ENCODE data around the gene HCRT. TPM values are rescaled to one million over a fixed set of nuclear protein-coding genes. Genes with fewer than 3 reads are reported as not detected.
A peak's percentile ranks its signal among the peaks of the same experiment; 100 is the strongest.
"Not testable (repeated sequence)": the region's sequence is repeated elsewhere in the genome, so short reads cannot be mapped to it uniquely, and the experiment has no call there.

HCRT gene
- total RNA-seq = not detected
- polyA plus RNA-seq = not detected
- 0 to 0.39 (median 0) reads per million in 6 experiments for total RNA-seq

DNA sequence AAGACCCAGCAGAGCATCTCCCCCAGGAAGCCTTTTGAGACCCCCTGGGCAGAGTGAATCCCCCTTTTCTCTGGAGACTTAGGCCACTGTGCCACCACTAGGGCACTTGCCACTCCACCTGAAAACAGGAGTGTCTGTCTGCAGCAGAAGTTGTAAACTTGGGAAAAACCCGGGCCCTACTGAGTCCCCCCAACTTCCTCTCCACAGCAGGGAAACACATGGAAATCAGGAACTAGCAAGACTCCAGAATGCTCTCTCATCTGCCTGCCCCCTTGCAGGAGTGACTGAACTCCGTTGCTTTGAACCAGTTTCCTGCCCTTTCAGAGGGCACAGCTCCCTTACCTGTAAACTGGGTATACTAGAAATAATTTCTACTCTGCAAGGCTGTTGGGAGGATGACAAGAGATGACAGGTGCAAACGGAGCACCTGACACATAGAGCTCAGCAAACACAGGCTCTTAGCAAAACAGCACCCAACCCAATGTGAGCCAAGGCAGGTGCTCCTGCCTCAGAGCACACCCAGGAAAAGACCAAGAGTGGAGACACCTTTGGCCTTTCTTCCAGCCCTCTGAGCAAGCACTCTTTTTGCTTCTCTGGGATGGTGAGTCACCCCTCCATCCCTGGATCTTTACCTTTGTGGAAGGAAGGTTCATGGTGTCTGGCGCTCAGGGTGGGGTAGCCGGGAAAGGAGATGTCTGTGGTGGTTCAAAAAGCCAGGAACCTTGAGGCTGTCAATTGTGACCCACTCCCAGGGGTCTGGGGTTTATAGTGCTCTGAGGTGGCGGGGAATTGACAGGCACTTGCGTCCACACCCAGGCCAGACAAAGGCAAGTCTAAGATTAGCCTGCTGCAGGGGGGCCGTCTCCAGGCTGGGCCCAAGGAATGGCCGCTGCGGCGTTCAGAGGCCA is at the start of gene HCRT:
Gene HCRT, minus strand, starts transcription at position 740 of the 908 bp plus-strand sequence. Its CDS starts 87 bp downstream, at position 653.
- DNase-seq = peak in 3 of 10 donors; percentile 10 to 52 (median 14)
- POLR2A ChIA-PET = interaction anchor here (1.2 to 2.1 kb wide), 6 partner anchors 9 to 107 kb away, joined by 3 to 14 read pairs (median 4); partner anchors contain the start of genes GHDC and STAT5A
- Mint-ChIP-seq H3K4me3 (peak within 1 kb of the TSS; percentile 76 to 97 (median 86)), H3K36me3 (no peaks in the 10 kb centered on the region), H3K27me3 (peaks cover 0 to 16% (median 3%) of the 10 kb centered on the region in 5 donors), H3K9me3 (no peaks in the 10 kb centered on the region), H3K27ac (peak within 1 kb of the TSS; percentile 56 to 89 (median 77)), H3K4me1 (peaks cover 12 to 42% (median 38%) of the 10 kb centered on the region in 4 donors)
- ATAC-seq = no peak

DNA sequence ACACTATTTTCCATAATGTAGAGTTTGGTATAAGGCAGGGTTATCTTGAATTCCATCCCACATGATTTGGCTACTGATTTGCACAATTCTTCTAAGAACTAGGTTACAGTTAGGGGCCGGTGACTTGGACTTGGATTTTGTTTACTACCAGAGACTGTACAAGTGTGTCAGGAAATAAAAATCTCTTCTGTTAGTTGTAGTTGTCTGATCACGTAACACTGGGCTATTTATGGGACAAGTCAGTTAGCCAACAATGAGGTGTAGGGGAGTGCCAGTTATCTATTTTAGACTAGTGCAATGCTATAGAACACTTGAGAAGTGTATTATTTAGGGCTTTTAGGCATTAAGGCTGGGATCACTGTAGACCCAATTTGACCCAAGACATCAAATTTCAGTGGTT is 48.7 kb upstream of the HCRT start:
- H3K27me3 Mint-ChIP-seq = no peaks in the 10 kb centered on the region
- POLR2A ChIA-PET = no interaction called here
- no peak for DNase-seq
- ATAC-seq = no peak
- no peaks in the 10 kb centered on the region for H3K9me3 Mint-ChIP-seq
- H3K27ac Mint-ChIP-seq = peak overlapping the region in 7 of 10 donors; percentile 19 to 87 (median 56)
- H3K4me3 Mint-ChIP-seq = no peak overlapping the region
- H3K4me1 Mint-ChIP-seq = peaks cover 10 to 44% (median 23%) of the 10 kb centered on the region in 4 donors
- H3K36me3 Mint-ChIP-seq = peaks cover 0 to 19% (median 0%) of the 10 kb centered on the region in 3 donors

- Mint-ChIP-seq H3K27me3 (no peaks in the 10 kb centered on the region), H3K4me1 (peaks cover 12 to 45% (median 25%) of the 10 kb centered on the region in 4 donors), H3K4me3 (no peak overlapping the region), H3K36me3 (peaks cover 0 to 26% (median 0%) of the 10 kb centered on the region in 3 donors), H3K9me3 (no peaks in the 10 kb centered on the region), H3K27ac (peak overlapping the region in 3 of 10 donors; percentile 25 to 75 (median 58))
- POLR2A ChIA-PET = no interaction called here
- DNase-seq (no peak), ATAC-seq (no peak)
Observed at GRCh38 chr17:42233156-42233555, 47.9 kb upstream of the HCRT start.

GRCh38 chr17:42230225-42230624 is 45.0 kb upstream of the HCRT start:
- DNase-seq = no peak
- POLR2A ChIA-PET = interaction anchor here (0.8 kb wide), 1 partner anchor 18 kb away, joined by 5 read pairs; no protein-coding TSS in a partner anchor
- Mint-ChIP-seq H3K9me3 (no peaks in the 10 kb centered on the region), H3K4me1 (peaks cover 6 to 30% (median 15%) of the 10 kb centered on the region in 4 donors), H3K27me3 (no peaks in the 10 kb centered on the region), H3K4me3 (no peak overlapping the region), H3K36me3 (peaks cover 0 to 49% (median 0%) of the 10 kb centered on the region in 3 donors), H3K27ac (peak overlapping the region in 8 of 10 donors; percentile 1 to 70 (median 50))
- no peak for ATAC-seq

DNA sequence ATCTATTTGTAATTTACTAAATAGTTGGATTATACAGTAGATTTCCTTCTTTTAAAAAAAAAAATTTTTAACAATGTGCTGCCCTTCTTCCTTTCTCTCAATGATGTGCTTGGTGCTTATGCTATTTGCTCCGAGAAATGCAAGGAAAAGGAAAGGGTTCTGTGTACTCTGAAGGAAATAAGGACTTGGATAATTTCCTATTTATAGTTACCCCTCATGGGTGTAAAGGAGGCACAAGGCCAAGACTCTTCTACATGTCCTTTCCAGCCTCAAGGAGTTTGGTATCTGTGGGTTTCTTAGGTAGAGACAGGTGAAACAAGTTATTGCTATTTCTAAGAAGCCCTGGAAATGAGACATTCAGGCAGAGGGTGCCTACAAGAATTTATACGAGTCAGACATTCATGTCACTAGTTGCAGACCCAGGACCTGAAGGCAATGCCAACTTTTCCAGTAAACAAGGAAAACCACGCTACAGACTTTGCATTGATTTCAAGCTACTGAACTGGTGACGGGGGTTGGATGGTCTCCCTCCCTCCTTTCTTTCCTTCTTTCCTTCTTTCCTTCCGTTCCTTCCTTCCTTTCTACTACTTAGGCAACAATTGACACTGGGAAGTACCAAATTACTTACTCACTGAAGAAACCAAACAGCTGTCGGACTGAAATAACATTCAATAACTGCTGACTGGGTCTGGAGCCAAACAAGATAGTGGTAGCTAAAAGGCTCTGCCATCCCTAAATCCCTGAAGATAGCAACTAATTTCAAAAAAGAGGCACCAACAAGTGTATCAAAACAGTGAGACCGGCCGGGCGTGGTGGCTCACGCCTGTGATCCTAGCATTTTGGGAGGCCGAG is 42.8 kb upstream of the HCRT start:
- H3K4me1 Mint-ChIP-seq = peaks cover 0 to 15% (median 8%) of the 10 kb centered on the region in 4 donors
- peaks cover 0 to 64% (median 4%) of the 10 kb centered on the region in 3 donors for H3K36me3 Mint-ChIP-seq
- no peaks in the 10 kb centered on the region for H3K27me3 Mint-ChIP-seq
- POLR2A ChIA-PET = no interaction called here
- no peak overlapping the region for H3K4me3 Mint-ChIP-seq
- ATAC-seq (no peak), DNase-seq (no peak)
- peak overlapping the region in 9 of 10 donors; percentile 5 to 85 (median 41) for H3K27ac Mint-ChIP-seq
- no peaks in the 10 kb centered on the region for H3K9me3 Mint-ChIP-seq

GRCh38 chr17:42225646-42226045 is 40.4 kb upstream of the HCRT start:
- Mint-ChIP-seq H3K27me3 (no peaks in the 10 kb centered on the region), H3K4me3 (no peak overlapping the region), H3K4me1 (peaks cover 9 to 13% (median 11%) of the 10 kb centered on the region in 4 donors), H3K9me3 (no peaks in the 10 kb centered on the region), H3K36me3 (peaks cover 0 to 75% (median 4%) of the 10 kb centered on the region in 3 donors), H3K27ac (peak overlapping the region in 1 of 10 donors; percentile 16)
- POLR2A ChIA-PET = no interaction called here
- ATAC-seq (no peak), DNase-seq (no peak)

DNA sequence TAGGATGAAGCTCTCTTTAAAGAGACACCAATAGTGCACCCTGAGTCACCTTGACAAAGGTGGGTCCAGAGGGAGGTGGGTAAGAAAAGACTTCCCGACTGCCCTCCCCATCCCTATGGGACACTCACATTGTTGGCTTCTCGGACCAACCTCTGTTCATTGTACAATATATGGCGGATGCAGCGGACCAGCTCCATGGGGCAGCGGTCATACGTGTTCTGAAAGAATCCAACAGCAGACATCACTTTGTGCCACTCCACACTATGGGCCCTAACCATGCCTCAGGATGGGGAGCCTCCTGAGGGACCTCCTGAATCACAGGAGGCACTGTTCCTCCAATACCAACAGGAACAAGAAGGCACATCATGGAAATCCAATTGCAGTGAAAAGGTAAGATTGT is 39.4 kb upstream of the HCRT start:
- POLR2A ChIA-PET = interaction anchor here (2.9 kb wide), 1 partner anchor 64 kb away, joined by 21 read pairs; the partner anchor contains the start of gene STAT5A
- Mint-ChIP-seq H3K36me3 (peaks cover 0 to 73% (median 4%) of the 10 kb centered on the region in 3 donors), H3K4me3 (no peak overlapping the region), H3K4me1 (peaks cover 6 to 9% (median 9%) of the 10 kb centered on the region in 4 donors), H3K9me3 (no peaks in the 10 kb centered on the region), H3K27me3 (no peaks in the 10 kb centered on the region), H3K27ac (peak overlapping the region in 1 of 10 donors; percentile 65)
- ATAC-seq = no peak
- no peak for DNase-seq

GRCh38 chr17:42221886-42222745 is 36.9 kb upstream of the HCRT start:
- ATAC-seq (peak; percentile 94 to 95), DNase-seq (peak; percentile 31 to 74 (median 56))
- no peaks in the 10 kb centered on the region for H3K9me3 Mint-ChIP-seq
- POLR2A ChIA-PET = interaction anchor here (0.6 to 2.9 kb wide), 11 partner anchors 22 to 177 kb away, joined by 3 to 29 read pairs (median 5); partner anchors contain the start of gene STAT5A
- H3K4me3 Mint-ChIP-seq = no peak overlapping the region
- peaks cover 2 to 9% (median 6%) of the 10 kb centered on the region in 4 donors for H3K4me1 Mint-ChIP-seq
- H3K36me3 Mint-ChIP-seq = peaks cover 0 to 73% (median 14%) of the 10 kb centered on the region in 3 donors
- peak overlapping the region in 7 of 10 donors; percentile 14 to 86 (median 42) for H3K27ac Mint-ChIP-seq
- no peaks in the 10 kb centered on the region for H3K27me3 Mint-ChIP-seq

DNA sequence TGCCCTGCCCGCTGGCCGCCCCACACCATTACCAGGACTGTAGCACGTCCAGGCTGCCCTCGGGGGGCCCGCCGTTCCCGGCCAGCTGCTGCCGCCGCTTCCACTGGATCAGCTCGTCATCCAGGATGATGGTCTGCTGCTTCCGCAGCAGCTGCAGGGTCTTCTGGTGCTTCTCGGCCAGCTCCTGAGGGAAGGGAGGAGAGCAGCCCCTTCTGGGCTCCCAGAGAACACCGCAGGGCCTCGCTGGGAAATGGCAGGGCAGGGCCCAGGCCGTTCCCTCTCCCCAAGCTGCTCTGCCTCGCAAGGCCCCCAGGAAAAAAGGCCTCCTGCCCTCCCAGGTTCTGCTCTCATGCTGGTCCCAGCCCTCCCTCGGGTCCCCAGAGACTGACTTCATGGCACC is 34.0 kb upstream of the HCRT start:
- not testable (repeated sequence) for H3K4me1 Mint-ChIP-seq

GRCh38 chr17:42214156-42214555 is 28.9 kb upstream of the HCRT start:
- Mint-ChIP-seq H3K36me3 (peaks cover 0 to 92% (median 31%) of the 10 kb centered on the region in 3 donors), H3K9me3 (no peaks in the 10 kb centered on the region), H3K4me3 (no peak overlapping the region), H3K27ac (peak overlapping the region in 1 of 10 donors; percentile 69), H3K4me1 (peaks cover 0 to 2% (median 0%) of the 10 kb centered on the region in 4 donors), H3K27me3 (no peaks in the 10 kb centered on the region)
- POLR2A ChIA-PET = interaction anchor here (0.6 kb wide), 1 partner anchor 374 kb away, joined by 3 read pairs; no protein-coding TSS in a partner anchor
- DNase-seq (no peak), ATAC-seq (no peak)

More for the DNA sequence above, 34.0 kb upstream of the HCRT start:
- ATAC-seq, H3K27me3 Mint-ChIP-seq, DNase-seq, POLR2A ChIA-PET, H3K27ac Mint-ChIP-seq, H3K4me3 Mint-ChIP-seq, H3K9me3 Mint-ChIP-seq: not testable (repeated sequence)
- peaks cover 0 to 77% (median 17%) of the 10 kb centered on the region in 3 donors for H3K36me3 Mint-ChIP-seq

GRCh38 chr17:42212382-42212781 is 27.1 kb upstream of the HCRT start:
- H3K4me1 Mint-ChIP-seq = peaks cover 0 to 2% (median 0%) of the 10 kb centered on the region in 4 donors
- H3K27ac Mint-ChIP-seq = peak overlapping the region in 2 of 10 donors; percentile 12 to 45
- POLR2A ChIA-PET = no interaction called here
- ATAC-seq = no peak
- no peaks in the 10 kb centered on the region for H3K27me3 Mint-ChIP-seq
- no peaks in the 10 kb centered on the region for H3K9me3 Mint-ChIP-seq
- DNase-seq = no peak
- H3K4me3 Mint-ChIP-seq = no peak overlapping the region
- H3K36me3 Mint-ChIP-seq = peaks cover 0 to 93% (median 23%) of the 10 kb centered on the region in 3 donors

All from naive thymus-derived CD8-positive, alpha-beta T cell (primary cell).